Bronchial epithelial cell (primary cell): Measurements from ENCODE around the gene CARD9. TPM values are rescaled to one million over a fixed set of nuclear protein-coding genes. Genes with fewer than 3 reads are reported as not detected.

Experiments used
- DNase-seq: peaks from one replicate; pipeline ENCODE4 v3.0.0-alpha.2; 2010; ENCODE audit warnings: low read depth
- FAIRE-seq: peaks from 2 replicates; lab custom pipeline; 2011; peaks lifted over from hg19 to GRCh38; lab: Jason Lieb, UNC
- H3K27me3 ChIP-seq: 2 replicates; pipeline ENCODE4 v1.5.1; 2011; ENCODE audit warnings: low read length; ENCODE audit not compliant: control insufficient read depth, insufficient read depth
- H3K36me3 ChIP-seq: 2 replicates; pipeline ENCODE4 v1.5.1; 2011; ENCODE audit warnings: low read length; ENCODE audit not compliant: control insufficient read depth, insufficient read depth
- H3K4me3 ChIP-seq: 2 replicates; pipeline ENCODE4 v1.5.1; 2011; ENCODE audit warnings: mild to moderate bottlenecking, low read depth, low read length, control low read depth
- total RNA-seq: library from RNA; depleted of rRNA; stranded (reverse); fragments of >200 nt; gene quantifications from 2 replicates; pipeline ENCODE4 v1.2.1, GENCODE V29; 2014
- TF ChIP-seq, protein P1 (sequence below): IDR thresholded peaks from 2 replicates; pipeline ENCODE4 v1.5.1; 2011; ENCODE audit warnings: mild to moderate bottlenecking, moderate library complexity, low read length, control low read depth, inconsistent platforms; ENCODE audit not compliant: insufficient read depth, severe bottlenecking

CARD9 gene
- total RNA-seq, 1 donor from 2014 or later, result 0.53 TPM

GRCh38 chr9:136341042-136341655 lies 32.3 kb downstream of the CARD9 start:
- no peak overlapping the region for H3K4me3 ChIP-seq
- FAIRE-seq (no peak), DNase-seq (no peak)
- H3K27me3 ChIP-seq, result peaks cover 2% of the 10 kb centered on the region
- H3K36me3 ChIP-seq, result peaks cover 1% of the 10 kb centered on the region
- TF ChIP-seq, protein P1, sequence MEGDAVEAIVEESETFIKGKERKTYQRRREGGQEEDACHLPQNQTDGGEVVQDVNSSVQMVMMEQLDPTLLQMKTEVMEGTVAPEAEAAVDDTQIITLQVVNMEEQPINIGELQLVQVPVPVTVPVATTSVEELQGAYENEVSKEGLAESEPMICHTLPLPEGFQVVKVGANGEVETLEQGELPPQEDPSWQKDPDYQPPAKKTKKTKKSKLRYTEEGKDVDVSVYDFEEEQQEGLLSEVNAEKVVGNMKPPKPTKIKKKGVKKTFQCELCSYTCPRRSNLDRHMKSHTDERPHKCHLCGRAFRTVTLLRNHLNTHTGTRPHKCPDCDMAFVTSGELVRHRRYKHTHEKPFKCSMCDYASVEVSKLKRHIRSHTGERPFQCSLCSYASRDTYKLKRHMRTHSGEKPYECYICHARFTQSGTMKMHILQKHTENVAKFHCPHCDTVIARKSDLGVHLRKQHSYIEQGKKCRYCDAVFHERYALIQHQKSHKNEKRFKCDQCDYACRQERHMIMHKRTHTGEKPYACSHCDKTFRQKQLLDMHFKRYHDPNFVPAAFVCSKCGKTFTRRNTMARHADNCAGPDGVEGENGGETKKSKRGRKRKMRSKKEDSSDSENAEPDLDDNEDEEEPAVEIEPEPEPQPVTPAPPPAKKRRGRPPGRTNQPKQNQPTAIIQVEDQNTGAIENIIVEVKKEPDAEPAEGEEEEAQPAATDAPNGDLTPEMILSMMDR, result no peak

GRCh38 chr9:136340356-136341041 lies 33.0 kb downstream of the CARD9 start:
- peaks cover 1% of the 10 kb centered on the region for H3K36me3 ChIP-seq
- DNase-seq, result no peak
- H3K4me3 ChIP-seq, result no peak overlapping the region
- FAIRE-seq, result no peak
- TF ChIP-seq, protein P1, result no peak
- peaks cover 2% of the 10 kb centered on the region for H3K27me3 ChIP-seq

- peaks cover 1% of the 10 kb centered on the region for H3K36me3 ChIP-seq
- peaks cover 2% of the 10 kb centered on the region for H3K27me3 ChIP-seq
- TF ChIP-seq, protein P1, result no peak
- no peak overlapping the region for H3K4me3 ChIP-seq
- DNase-seq, result no peak
- no peak for FAIRE-seq
Observed at GRCh38 chr9:136339958-136340310, 33.5 kb downstream of the CARD9 start.

DNA sequence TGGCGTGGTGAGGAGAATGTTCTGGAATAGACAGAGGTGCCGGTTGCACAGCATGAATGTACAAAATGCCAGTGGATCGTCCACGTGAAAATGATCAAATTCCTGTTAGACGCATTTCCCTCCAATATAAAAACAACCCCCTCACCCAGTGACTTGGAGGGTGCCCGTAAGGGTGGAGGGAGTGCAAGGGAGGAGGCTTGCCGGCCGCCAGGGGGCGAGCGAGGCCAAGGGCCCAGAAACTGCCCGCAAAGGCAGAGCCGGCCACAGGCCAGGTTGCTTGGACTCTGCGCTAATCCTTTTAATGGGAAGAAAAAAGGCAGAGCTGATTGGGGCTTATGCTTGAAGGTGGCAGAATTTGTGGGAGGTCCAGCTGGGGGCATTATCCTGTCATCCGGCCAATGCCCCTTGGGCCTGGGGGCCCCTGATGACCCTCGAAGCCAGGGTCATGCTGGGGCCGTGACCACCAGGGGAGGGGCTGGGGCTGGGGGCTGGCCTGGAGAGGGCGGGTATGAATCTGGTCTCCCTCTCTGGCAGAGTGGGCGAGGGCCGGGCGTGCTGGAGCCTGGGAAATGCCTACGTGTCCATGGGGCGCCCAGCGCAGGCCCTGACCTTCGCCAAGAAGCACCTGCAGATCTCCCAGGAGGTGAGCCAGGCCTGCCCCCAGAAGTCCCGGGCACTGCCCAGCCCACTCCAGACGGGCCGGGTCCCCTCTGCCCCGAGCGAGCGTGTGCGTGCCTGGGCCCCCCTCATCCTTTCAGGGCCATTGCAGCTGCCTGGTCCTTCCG lies 34.1 kb downstream of the CARD9 start:
- DNase-seq (peak; percentile 36), FAIRE-seq (no peak)
- no peak overlapping the region for H3K4me3 ChIP-seq
- peaks cover 1% of the 10 kb centered on the region for H3K36me3 ChIP-seq
- H3K27me3 ChIP-seq, result peaks cover 2% of the 10 kb centered on the region
- TF ChIP-seq, protein P1, result peak; percentile 95

DNA sequence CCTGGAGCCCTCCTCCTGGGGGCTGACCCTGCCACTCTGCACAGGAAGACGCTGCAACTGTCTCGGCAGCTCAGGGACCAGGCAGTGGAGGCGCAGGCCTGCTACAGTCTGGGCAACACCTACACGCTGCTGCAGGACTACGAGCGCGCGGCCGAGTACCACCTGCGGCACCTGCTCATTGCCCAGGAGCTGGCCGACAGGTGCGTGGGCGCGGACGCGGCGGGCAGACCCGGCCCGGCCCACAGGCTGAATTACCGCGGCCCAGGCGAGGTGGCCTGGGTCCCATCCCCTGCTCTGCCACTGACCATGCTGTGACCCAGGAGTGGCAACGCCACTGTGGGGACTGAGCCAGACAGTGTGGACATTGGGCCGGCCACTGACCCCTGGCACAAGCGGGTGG lies 35.0 kb downstream of the CARD9 start:
- TF ChIP-seq, protein P1, result no peak
- FAIRE-seq (no peak), DNase-seq (no peak)
- no peak overlapping the region for H3K4me3 ChIP-seq
- peaks cover 2% of the 10 kb centered on the region for H3K27me3 ChIP-seq
- peaks cover 1% of the 10 kb centered on the region for H3K36me3 ChIP-seq
